Ishikawa (cell line): ENCODE results near the gene RIOK1.

Source experiments
- CEBPB ChIP-seq: IDR thresholded peaks from 2 replicates; pipeline ENCODE4 v1.6.1; 2012
- CREB1 ChIP-seq: IDR thresholded peaks from 2 replicates; pipeline ENCODE4 v1.6.1; 2012; ENCODE audit warnings: low read depth
- EGR1 ChIP-seq: IDR thresholded peaks from 2 replicates; pipeline ENCODE4 v1.6.1; 2012
- EP300 ChIP-seq: IDR thresholded peaks from 2 replicates; pipeline ENCODE4 v1.6.1; 2012; ENCODE audit warnings: borderline replicate concordance
- FOXM1 ChIP-seq: IDR thresholded peaks from 2 replicates; pipeline ENCODE4 v1.6.1; 2012; ENCODE audit warnings: low read depth, borderline replicate concordance
- MAX ChIP-seq: IDR thresholded peaks from 2 replicates; pipeline ENCODE4 v1.6.1; 2012
- NFIC ChIP-seq: IDR thresholded peaks from 2 replicates; pipeline ENCODE4 v1.6.1; 2012
- RAD21 ChIP-seq: IDR thresholded peaks from 2 replicates; pipeline ENCODE4 v1.6.1; 2012; ENCODE audit warnings: low read depth
- REST ChIP-seq: IDR thresholded peaks from 2 replicates; pipeline ENCODE4 v1.6.1; 2012; ENCODE audit warnings: low read depth, mild to moderate bottlenecking
- TAF1 ChIP-seq: IDR thresholded peaks from 2 replicates; pipeline ENCODE4 v1.6.1; 2012; ENCODE audit warnings: low read depth, mild to moderate bottlenecking
- TCF12 ChIP-seq: IDR thresholded peaks from 2 replicates; pipeline ENCODE4 v1.6.1; 2012; ENCODE audit warnings: low read depth
- TEAD4 ChIP-seq: IDR thresholded peaks from 2 replicates; pipeline ENCODE4 v1.6.1; 2012
- USF1 ChIP-seq: IDR thresholded peaks from 2 replicates; pipeline ENCODE4 v1.6.1; 2012
- YY1 ChIP-seq: IDR thresholded peaks from 2 replicates; pipeline ENCODE4 v1.6.1; 2012; ENCODE audit warnings: low read depth
- ZBTB7A ChIP-seq: IDR thresholded peaks from 2 replicates; pipeline ENCODE4 v1.6.1; 2012; ENCODE audit warnings: low read depth

RIOK1 gene

GRCh38 chr6:7343546-7344475 is 45.8 kb upstream of the RIOK1 start:
- TF ChIP-seq ZBTB7A = no peak
- no peak for TF ChIP-seq TCF12
- no peak for TF ChIP-seq FOXM1
- TF ChIP-seq YY1 = no peak
- no peak for TF ChIP-seq TAF1
- no peak for TF ChIP-seq NFIC
- no peak for TF ChIP-seq EP300
- TF ChIP-seq CEBPB = no peak
- no peak for TF ChIP-seq REST
- TF ChIP-seq CREB1 = no peak
- TF ChIP-seq MAX = no peak
- TF ChIP-seq RAD21 = no peak
- TF ChIP-seq TEAD4 = no peak
- TF ChIP-seq EGR1 = no peak
- TF ChIP-seq USF1 = no peak

GRCh38 chr6:7367408-7367807 is 22.2 kb upstream of the RIOK1 start:
- no peak for TF ChIP-seq EGR1
- TF ChIP-seq TAF1 = no peak
- no peak for TF ChIP-seq FOXM1
- no peak for TF ChIP-seq MAX
- TF ChIP-seq CREB1 = no peak
- no peak for TF ChIP-seq TEAD4
- TF ChIP-seq NFIC = no peak
- TF ChIP-seq EP300 = no peak
- TF ChIP-seq YY1 = no peak
- TF ChIP-seq TCF12 = no peak
- TF ChIP-seq ZBTB7A = no peak
- TF ChIP-seq USF1 = no peak
- TF ChIP-seq REST = no peak
- no peak for TF ChIP-seq RAD21

GRCh38 chr6:7373739-7374138 is 15.9 kb upstream of the RIOK1 start:
- no peak for TF ChIP-seq USF1
- no peak for TF ChIP-seq FOXM1
- no peak for TF ChIP-seq EGR1
- TF ChIP-seq MAX = no peak
- TF ChIP-seq YY1 = no peak
- no peak for TF ChIP-seq TCF12
- no peak for TF ChIP-seq TAF1
- no peak for TF ChIP-seq REST
- no peak for TF ChIP-seq EP300
- TF ChIP-seq CREB1 = no peak
- TF ChIP-seq CEBPB = no peak
- TF ChIP-seq NFIC = no peak
- TF ChIP-seq RAD21 = no peak
- TF ChIP-seq ZBTB7A = no peak
- no peak for TF ChIP-seq TEAD4
